K562 (cell line): ENCODE data around the gene TM7SF3. TPM values are rescaled to one million over a fixed set of nuclear protein-coding genes. Genes with fewer than 3 reads are reported as not detected.

Experiments used
- ARNT ChIP-seq, 2 experiments: fragments of 450-650 bp; IDR thresholded peaks; 2 replicates each; pipeline ENCODE4 v1.6.1; 2016; ENCODE audit warnings: mild to moderate bottlenecking in 1 of 2
- ATF2 ChIP-seq: sonication (generic); formaldehyde crosslinking; IDR thresholded peaks from 2 replicates; pipeline ENCODE4 v1.8.1; 2022; ENCODE audit warnings: missing genetic modification reagents
- CREB1 ChIP-seq, 2 experiments: sonication (generic) in 1 of 2; formaldehyde crosslinking in 1 of 2; IDR thresholded peaks; 2 replicates each; pipeline versions ENCODE4 v1.6.1 to v1.8.0; 2012 to 2022; ENCODE audit warnings: inconsistent platforms in 1 of 2, mild to moderate bottlenecking in 1 of 2, missing genetic modification reagents in 1 of 2, moderate library complexity in 1 of 2
- CREB3L1 ChIP-seq: fragments of 450-650 bp; IDR thresholded peaks from 2 replicates; pipeline ENCODE4 v1.6.1; 2014; ENCODE audit warnings: low read depth, mild to moderate bottlenecking, moderate library complexity, borderline replicate concordance
- E2F5 ChIP-seq: sonication (generic); formaldehyde crosslinking; IDR thresholded peaks from 2 replicates; pipeline ENCODE4 v1.8.0; 2022; ENCODE audit warnings: mild to moderate bottlenecking, missing genetic modification reagents
- ELF1 ChIP-seq: fragments of 200-800 bp; sonication (Bioruptor generic); IDR thresholded peaks from 2 replicates; pipeline ENCODE4 v1.6.1; 2016; ENCODE audit warnings: missing genetic modification characterization, missing compliant biosample characterization
- EP400 ChIP-seq: fragments of 450-650 bp; IDR thresholded peaks from 2 replicates; pipeline ENCODE4 v1.6.1; 2017; ENCODE audit warnings: antibody characterized with exemption, mild to moderate bottlenecking, moderate library complexity
- HIVEP1 ChIP-seq: fragments of 250-450 bp; sonication (Bioruptor Pico); IDR thresholded peaks from 2 replicates; pipeline ENCODE4 v1.4.0; 2020; ENCODE audit warnings: mild to moderate bottlenecking
- HNRNPLL ChIP-seq: fragments of 200-400 bp; formaldehyde crosslinking; IDR thresholded peaks from 2 replicates; pipeline ENCODE4 v1.6.1; 2017; ENCODE audit warnings: low read length, low read depth, mild to moderate bottlenecking; ENCODE audit not compliant: poor library complexity, severe bottlenecking
- MEF2A ChIP-seq: IDR thresholded peaks from 2 replicates; pipeline ENCODE4 v1.6.1; 2011; ENCODE audit warnings: low read depth, mild to moderate bottlenecking, low read length, moderate library complexity; ENCODE audit not compliant: control insufficient read depth
- MTF1 ChIP-seq: fragments of 250-450 bp; sonication (Bioruptor Pico); IDR thresholded peaks from 2 replicates; pipeline ENCODE4 v1.9.0; 2021; ENCODE audit warnings: moderate library complexity, mild to moderate bottlenecking, inconsistent platforms, borderline replicate concordance
- MYNN ChIP-seq, 2 experiments: sonication (generic); formaldehyde crosslinking in 1 of 2; IDR thresholded peaks; 2 replicates each; pipeline versions ENCODE4 v1.5.0 to v1.6.1; 2016 to 2020; ENCODE audit warnings: antibody characterized with exemption in 1 of 2, missing genetic modification reagents in 1 of 2
- POLR2A ChIP-seq: fragments of 450-650 bp; conservative IDR thresholded peaks from 2 replicates; pipeline ENCODE4 v1.6.1; 2016
- ZBTB1 ChIP-seq: sonication (generic); formaldehyde crosslinking; IDR thresholded peaks from 2 replicates; pipeline ENCODE4 v1.8.1; 2023; ENCODE audit warnings: missing genetic modification reagents, low read depth, mild to moderate bottlenecking, borderline replicate concordance
- ZBTB26 ChIP-seq: fragments of 450-650 bp; formaldehyde crosslinking; IDR thresholded peaks from 2 replicates; pipeline ENCODE4 v1.4.0; 2022; ENCODE audit warnings: missing genetic modification characterization
- ZBTB49 ChIP-seq: sonication (generic); formaldehyde crosslinking; IDR thresholded peaks from 2 replicates; pipeline ENCODE4 v1.8.0; 2022; ENCODE audit warnings: missing genetic modification reagents, mild to moderate bottlenecking, borderline replicate concordance
- polyA plus RNA-seq, 8 experiments: library from polyadenylated mRNA; depleted of rRNA in 4 of 8; stranded (reverse) in 5 of 8; unstranded in 3 of 8; fragments of >200 nt; fragmentation: Nextera tagmentation in 2 of 8; fragmentation: Illumina TruSeq in 1 of 8; extraction: Ambion mirVana in 2 of 8; extraction: Trizol in 1 of 8; gene quantifications; 2 replicates each; pipeline versions ENCODE4 v1.2.1 to v1.2.3, GENCODE V29; 2011 to 2014; ENCODE audit warnings: inconsistent platforms in 1 of 8, missing spikeins in 1 of 8
- total RNA-seq, 7 experiments: library from RNA; depleted of rRNA in 6 of 7; stranded (reverse); fragments of >200 nt in 6 of 7; fragmentation: Illumina TruSeq in 2 of 7; extraction: Trizol in 2 of 7; gene quantifications; 2 replicates each; pipeline versions ENCODE4 v1.2.1 to v1.2.3, GENCODE V29; 2011 to 2021; ENCODE audit warnings: low replicate concordance in 1 of 7

Gene TM7SF3
- total and polyA plus RNA-seq, 9 of the 15 experiments (the other 6 are each of a cell fraction or from before 2014, with no cell fraction given): 9.3 to 90.4 (median 24.8) TPM

- no peak for TF ChIP-seq E2F5 (CRISPR knock-in tag)
- TF ChIP-seq ATF2 (CRISPR knock-in tag): no peak
- TF ChIP-seq ZBTB26: peak; percentile 76; the same call in 1 of the 2 replicates
- TF ChIP-seq ARNT (IDR thresholded peaks at IDR 0.05): no peak
- peak; percentile 73 for TF ChIP-seq ELF1
- peak; percentile 80 for TF ChIP-seq HNRNPLL
- peak; percentile 95 for TF ChIP-seq POLR2A
- TF ChIP-seq ZBTB49 (CRISPR knock-in tag): no peak
- TF ChIP-seq ZBTB1 (CRISPR knock-in tag): no peak
- TF ChIP-seq MTF1: no peak
- TF ChIP-seq MEF2A: no peak
- no peak for TF ChIP-seq HIVEP1 (CRISPR knock-in tag)
- peak; percentile 80 for TF ChIP-seq CREB3L1
- peak; percentile 67; the same call in 1 of the 2 replicates for TF ChIP-seq EP400
- TF ChIP-seq MYNN (IDR thresholded peaks at IDR 0.05): no peak
- no peak for TF ChIP-seq MYNN (CRISPR knock-in tag; IDR thresholded peaks at IDR 0.05)
- TF ChIP-seq CREB1 (IDR thresholded peaks at IDR 0.05): peak; percentile 25; the same call in 1 of the 2 replicates
- TF ChIP-seq CREB1 (CRISPR knock-in tag; IDR thresholded peaks at IDR 0.05): peak; percentile 36; the same call in 1 of the 2 replicates
Observed at GRCh38 chr12:26937863-26938700, 76.1 kb downstream of the TM7SF3 start, which contains the start of the genes FGFR1OP2 and INTS13 (continued).
